Stomach (tissue), 4 donors: ENCODE measurements around the gene OXT.

ENCODE experiments used
- POLR2A ChIP-seq, 4 donors: fragments of 450-650 bp; IDR thresholded peaks; one replicate each; pipeline ENCODE4 v1.6.1; 2016; ENCODE audit warnings: antibody characterized with exemption in 4 of 4, control low read depth in 2 of 4, mild to moderate bottlenecking in 1 of 4, moderate library complexity in 1 of 4
- TF ChIP-seq, protein P1 (sequence below), 7 experiments: fragments of 450-650 bp in 4 of 7; fragments of 200-600 bp in 3 of 7; sonication (generic) in 3 of 7; IDR thresholded peaks; one replicate each; pipeline ENCODE4 v1.5.1; 2016 to 2019; ENCODE audit warnings: antibody characterized with exemption in 7 of 7, control low read depth in 2 of 7, mild to moderate bottlenecking in 1 of 7

GRCh38 chr20:3031524-3032147, 39.8 kb upstream of the OXT start:
- no peak for TF ChIP-seq POLR2A (IDR thresholded peaks at IDR 0.05)
- TF ChIP-seq, protein P1, sequence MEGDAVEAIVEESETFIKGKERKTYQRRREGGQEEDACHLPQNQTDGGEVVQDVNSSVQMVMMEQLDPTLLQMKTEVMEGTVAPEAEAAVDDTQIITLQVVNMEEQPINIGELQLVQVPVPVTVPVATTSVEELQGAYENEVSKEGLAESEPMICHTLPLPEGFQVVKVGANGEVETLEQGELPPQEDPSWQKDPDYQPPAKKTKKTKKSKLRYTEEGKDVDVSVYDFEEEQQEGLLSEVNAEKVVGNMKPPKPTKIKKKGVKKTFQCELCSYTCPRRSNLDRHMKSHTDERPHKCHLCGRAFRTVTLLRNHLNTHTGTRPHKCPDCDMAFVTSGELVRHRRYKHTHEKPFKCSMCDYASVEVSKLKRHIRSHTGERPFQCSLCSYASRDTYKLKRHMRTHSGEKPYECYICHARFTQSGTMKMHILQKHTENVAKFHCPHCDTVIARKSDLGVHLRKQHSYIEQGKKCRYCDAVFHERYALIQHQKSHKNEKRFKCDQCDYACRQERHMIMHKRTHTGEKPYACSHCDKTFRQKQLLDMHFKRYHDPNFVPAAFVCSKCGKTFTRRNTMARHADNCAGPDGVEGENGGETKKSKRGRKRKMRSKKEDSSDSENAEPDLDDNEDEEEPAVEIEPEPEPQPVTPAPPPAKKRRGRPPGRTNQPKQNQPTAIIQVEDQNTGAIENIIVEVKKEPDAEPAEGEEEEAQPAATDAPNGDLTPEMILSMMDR (IDR thresholded peaks at IDR 0.05) = no peak
